ENCODE data around the gene DDX27. TPM values are rescaled to one million over a fixed set of nuclear protein-coding genes. Genes with fewer than 3 reads are reported as not detected.
"Not testable (repeated sequence)": the region's sequence is repeated elsewhere in the genome, so short reads cannot be mapped to it uniquely, and the experiment has no call there.

DDX27 gene
- polyA plus RNA-seq, 1 of the 3 experiments (the other 2 are of a cell fraction): 51.9 TPM

DNA sequence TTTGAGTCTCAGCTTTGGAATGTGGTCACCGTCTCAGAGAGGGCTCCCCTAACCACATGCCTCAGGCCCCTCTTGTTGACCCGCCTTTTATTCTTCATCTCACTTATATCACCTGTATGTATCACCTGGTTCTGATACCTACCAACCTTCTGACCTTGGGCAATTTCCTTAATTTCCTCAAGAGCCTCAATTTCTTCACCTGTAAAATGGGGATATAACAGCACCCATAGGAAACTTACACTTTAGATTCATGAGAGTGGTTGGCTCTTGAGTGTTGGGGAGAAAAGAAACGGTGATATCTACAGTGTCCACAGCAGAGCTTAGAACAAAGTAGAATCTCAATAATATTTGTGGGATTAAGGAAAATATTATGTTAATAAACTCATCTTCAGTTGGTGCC lies 4.0 kb upstream of the DDX27 start:
- TF ChIP-seq FOXM1 (IDR thresholded peaks at IDR 0.05; ENCODE audit: low read depth) (no peak), POLR2AphosphoS5 (IDR thresholded peaks at IDR 0.05; ENCODE audit: low read depth, low read length) (no peak), SMC3 (IDR thresholded peaks at IDR 0.05; ENCODE audit: low read depth, low read length) (no peak)
- TF ChIP-seq, protein P1, sequence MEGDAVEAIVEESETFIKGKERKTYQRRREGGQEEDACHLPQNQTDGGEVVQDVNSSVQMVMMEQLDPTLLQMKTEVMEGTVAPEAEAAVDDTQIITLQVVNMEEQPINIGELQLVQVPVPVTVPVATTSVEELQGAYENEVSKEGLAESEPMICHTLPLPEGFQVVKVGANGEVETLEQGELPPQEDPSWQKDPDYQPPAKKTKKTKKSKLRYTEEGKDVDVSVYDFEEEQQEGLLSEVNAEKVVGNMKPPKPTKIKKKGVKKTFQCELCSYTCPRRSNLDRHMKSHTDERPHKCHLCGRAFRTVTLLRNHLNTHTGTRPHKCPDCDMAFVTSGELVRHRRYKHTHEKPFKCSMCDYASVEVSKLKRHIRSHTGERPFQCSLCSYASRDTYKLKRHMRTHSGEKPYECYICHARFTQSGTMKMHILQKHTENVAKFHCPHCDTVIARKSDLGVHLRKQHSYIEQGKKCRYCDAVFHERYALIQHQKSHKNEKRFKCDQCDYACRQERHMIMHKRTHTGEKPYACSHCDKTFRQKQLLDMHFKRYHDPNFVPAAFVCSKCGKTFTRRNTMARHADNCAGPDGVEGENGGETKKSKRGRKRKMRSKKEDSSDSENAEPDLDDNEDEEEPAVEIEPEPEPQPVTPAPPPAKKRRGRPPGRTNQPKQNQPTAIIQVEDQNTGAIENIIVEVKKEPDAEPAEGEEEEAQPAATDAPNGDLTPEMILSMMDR (IDR thresholded peaks at IDR 0.05): no peak
- TF ChIP-seq, protein P2, sequence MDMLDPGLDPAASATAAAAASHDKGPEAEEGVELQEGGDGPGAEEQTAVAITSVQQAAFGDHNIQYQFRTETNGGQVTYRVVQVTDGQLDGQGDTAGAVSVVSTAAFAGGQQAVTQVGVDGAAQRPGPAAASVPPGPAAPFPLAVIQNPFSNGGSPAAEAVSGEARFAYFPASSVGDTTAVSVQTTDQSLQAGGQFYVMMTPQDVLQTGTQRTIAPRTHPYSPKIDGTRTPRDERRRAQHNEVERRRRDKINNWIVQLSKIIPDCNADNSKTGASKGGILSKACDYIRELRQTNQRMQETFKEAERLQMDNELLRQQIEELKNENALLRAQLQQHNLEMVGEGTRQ (IDR thresholded peaks at IDR 0.05; ENCODE audit: borderline replicate concordance, low read depth, low read length): no peak
- Histone ChIP-seq H3K36me3 (replicated peaks in 1 of 2; ENCODE audit: control insufficient read depth in 1 of 2, insufficient read depth in 2 of 2, low read length in 1 of 2) (no peaks in the 10 kb centered on the region), H4K20me1 (ENCODE audit: insufficient read depth) (no peaks in the 10 kb centered on the region), H3K9me2 (no peaks in the 10 kb centered on the region), H3K27ac (ENCODE audit: low read depth in 2 of 2, low read length in 1 of 2) (no peak overlapping the region), H2AFZ (ENCODE audit: low read depth) (no peak overlapping the region), H3F3A (replicated peaks; ENCODE audit: insufficient read depth) (peaks cover 3% of the 10 kb centered on the region), H3K4me2 (no peak overlapping the region), H3K4me1 (ENCODE audit: control insufficient read depth in 1 of 2, insufficient read depth in 2 of 2, low read depth in 1 of 2, low read length in 1 of 2) (peaks cover 0 to 2% of the 10 kb centered on the region in 2 experiments; a peak in 1 of 4 replicates), H3K9ac (no peak overlapping the region), H3K9me3 (peaks cover 8% of the 10 kb centered on the region; the same call in 1 of the 2 replicates), H3K4me3 (ENCODE audit: low read depth in 2 of 2, low read length in 1 of 2) (no peak overlapping the region), H3K27me3 (ENCODE audit: insufficient read depth) (no peaks in the 10 kb centered on the region), H3K79me2 (ENCODE audit: insufficient read depth) (peaks cover 10% of the 10 kb centered on the region)
- no peak for DNase-seq
- CTCF ChIA-PET: interaction anchor here (1.3 to 6.4 kb wide), 4 partner anchors 8 to 140 kb away, joined by 3 to 112 read pairs (median 8); no protein-coding TSS in a partner anchor
- POLR2A ChIA-PET: no interaction called here
- WGBS (ENCODE audit: low lambda C conversion rate): 63% methylated on average over 3 of the region's 3 CpGs

DNA sequence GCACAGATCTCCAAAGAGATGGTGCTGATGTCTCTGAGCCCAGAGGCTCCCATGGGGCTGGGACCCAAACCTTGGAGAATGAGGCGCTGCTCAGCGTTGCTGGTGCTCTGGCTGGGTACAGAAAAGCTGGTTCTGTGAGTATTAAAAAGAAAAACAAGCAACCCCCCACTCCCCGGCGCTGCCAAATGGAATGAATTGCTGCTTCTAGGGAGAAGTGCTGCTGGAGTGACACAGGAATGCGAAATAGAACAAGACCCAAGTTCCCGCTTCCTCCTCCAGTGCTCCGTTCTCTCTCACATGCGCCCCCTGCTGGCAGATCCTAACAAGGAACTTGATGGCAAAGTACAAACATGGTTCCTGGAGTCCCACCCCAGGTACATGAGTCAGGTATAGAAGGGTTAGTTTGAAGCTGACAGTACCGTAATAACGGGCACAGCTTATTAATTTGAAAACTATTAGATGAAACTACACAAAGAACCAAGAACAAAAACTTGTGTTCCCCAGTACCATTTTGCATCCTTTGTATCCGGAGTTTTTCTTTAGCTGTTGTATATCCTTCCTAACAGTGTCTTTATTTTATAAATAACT lies 2.1 kb upstream of the DDX27 start:
- H2AFZ ChIP-seq (ENCODE audit: low read depth): peak overlapping the region; percentile 75
- DNase-seq: peak; percentile 71
- WGBS (ENCODE audit: low lambda C conversion rate): 16% methylated on average over 11 of the region's 11 CpGs
- no peaks in the 10 kb centered on the region for H4K20me1 ChIP-seq (ENCODE audit: insufficient read depth)
- POLR2A ChIA-PET: no interaction called here
- no peak overlapping the region for H3K9ac ChIP-seq
- peak overlapping the region in 1 of 2 experiments; percentile 28; a peak in 1 of 4 replicates for H3K4me3 ChIP-seq (ENCODE audit: low read depth in 2 of 2, low read length in 1 of 2)
- peaks cover 0 to 8% of the 10 kb centered on the region in 2 experiments; a peak in 1 of 4 replicates for H3K4me1 ChIP-seq (ENCODE audit: control insufficient read depth in 1 of 2, insufficient read depth in 2 of 2, low read depth in 1 of 2, low read length in 1 of 2)
- peaks cover 3% of the 10 kb centered on the region for H3F3A ChIP-seq (replicated peaks; ENCODE audit: insufficient read depth)
- no peaks in the 10 kb centered on the region for H3K27me3 ChIP-seq (ENCODE audit: insufficient read depth)
- H3K9me3 ChIP-seq: no peaks in the 10 kb centered on the region
- peaks cover 24% of the 10 kb centered on the region for H3K79me2 ChIP-seq (ENCODE audit: insufficient read depth)
- peak overlapping the region; percentile 59 for H3K4me2 ChIP-seq
- TF ChIP-seq GATA2 (CRISPR knock-in tag; IDR thresholded peaks at IDR 0.05) (no peak), RAD21 (IDR thresholded peaks at IDR 0.05; ENCODE audit: low read length) (peak; percentile 81), MXI1 (IDR thresholded peaks at IDR 0.05; ENCODE audit: low read depth, low read length) (0 out of 2 replicates have a peak, but pooled peaks have one; percentile 32), RFX5 (IDR thresholded peaks at IDR 0.05; ENCODE audit: low read length) (0 out of 2 replicates have a peak, but pooled peaks have one; percentile 10), SMC3 (IDR thresholded peaks at IDR 0.05; ENCODE audit: low read depth, low read length) (peak; percentile 87), JUND (IDR thresholded peaks at IDR 0.05) (no peak)
- TF ChIP-seq, protein P3, sequence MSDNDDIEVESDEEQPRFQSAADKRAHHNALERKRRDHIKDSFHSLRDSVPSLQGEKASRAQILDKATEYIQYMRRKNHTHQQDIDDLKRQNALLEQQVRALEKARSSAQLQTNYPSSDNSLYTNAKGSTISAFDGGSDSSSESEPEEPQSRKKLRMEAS (IDR thresholded peaks at IDR 0.05; ENCODE audit: low read depth): peak; percentile 65; the same call in 1 of the 2 replicates
- TF ChIP-seq, protein P1 (IDR thresholded peaks at IDR 0.05): peak; percentile 94
- peaks cover 5 to 7% of the 10 kb centered on the region in 2 experiments for H3K36me3 ChIP-seq (replicated peaks in 1 of 2; ENCODE audit: control insufficient read depth in 1 of 2, insufficient read depth in 2 of 2, low read length in 1 of 2)
- no peak overlapping the region for H3K27ac ChIP-seq (ENCODE audit: low read depth in 2 of 2, low read length in 1 of 2)
- CTCF ChIA-PET: interaction anchor here (0.6 to 6.4 kb wide), 66 partner anchors 9 to 670 kb away, joined by 3 to 112 read pairs (median 4); partner anchors contain the start of genes ARFGEF2, CSE1L and STAU1
- H3K9me2 ChIP-seq: no peaks in the 10 kb centered on the region

DNA sequence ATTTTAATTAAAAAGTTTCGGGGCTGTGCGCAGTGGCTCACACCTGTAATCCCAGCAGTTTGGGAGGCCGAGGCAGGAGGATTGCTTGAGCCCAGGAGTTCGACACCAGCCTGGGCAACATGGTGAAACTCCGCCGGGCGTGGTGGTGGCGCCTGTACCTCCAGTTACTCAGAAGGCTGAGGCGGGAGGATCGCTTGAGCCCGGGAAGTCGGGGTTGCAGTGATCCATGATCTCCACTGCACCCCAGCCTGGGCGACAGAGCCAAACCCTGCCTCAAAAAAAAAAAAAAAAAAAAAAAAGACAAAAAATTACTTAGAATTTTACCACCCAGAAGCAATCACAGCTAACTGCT lies 501 bp upstream of the DDX27 start:
- not testable (repeated sequence) for H4K20me1 ChIP-seq (ENCODE audit: insufficient read depth); DNase-seq; H3F3A ChIP-seq (replicated peaks; ENCODE audit: insufficient read depth); H3K27me3 ChIP-seq (ENCODE audit: insufficient read depth); H3K4me1 ChIP-seq (ENCODE audit: control insufficient read depth in 1 of 2, insufficient read depth in 2 of 2, low read depth in 1 of 2, low read length in 1 of 2); H3K9me2 ChIP-seq; H3K9me3 ChIP-seq
- peak overlapping the region; percentile 74 for H3K9ac ChIP-seq
- peaks cover 24% of the 10 kb centered on the region for H3K79me2 ChIP-seq (ENCODE audit: insufficient read depth)
- POLR2A ChIA-PET: interaction anchor here (0.8 to 1.2 kb wide), 3 partner anchors 30 to 94 kb away, joined by 3 to 7 read pairs (median 4); partner anchors contain the start of gene STAU1
- H3K4me2 ChIP-seq: peak overlapping the region; percentile 84
- CTCF ChIA-PET: interaction anchor here (6.4 kb wide), 1 partner anchor 84 kb away, joined by 112 read pairs; no protein-coding TSS in a partner anchor
- H2AFZ ChIP-seq (ENCODE audit: low read depth): peak overlapping the region; percentile 78
- 49% methylated on average over 13 of the region's 13 CpGs for WGBS (ENCODE audit: low lambda C conversion rate)
- H3K36me3 ChIP-seq (replicated peaks in 1 of 2; ENCODE audit: control insufficient read depth in 1 of 2, insufficient read depth in 2 of 2, low read length in 1 of 2): peaks cover 16 to 19% of the 10 kb centered on the region in 2 experiments
- H3K4me3 ChIP-seq (ENCODE audit: low read depth in 2 of 2, low read length in 1 of 2): peak overlapping the region; percentile 24 to 80; a peak in 2 of 4 replicates
- H3K27ac ChIP-seq (ENCODE audit: low read depth in 2 of 2, low read length in 1 of 2): peak overlapping the region; percentile 65 to 69
